8988T (cell line): Measurements from ENCODE around the gene TERT.

Source experiments
- DNase-seq: peaks from one replicate; pipeline ENCODE4 v3.0.0; 2011

Gene TERT

DNA sequence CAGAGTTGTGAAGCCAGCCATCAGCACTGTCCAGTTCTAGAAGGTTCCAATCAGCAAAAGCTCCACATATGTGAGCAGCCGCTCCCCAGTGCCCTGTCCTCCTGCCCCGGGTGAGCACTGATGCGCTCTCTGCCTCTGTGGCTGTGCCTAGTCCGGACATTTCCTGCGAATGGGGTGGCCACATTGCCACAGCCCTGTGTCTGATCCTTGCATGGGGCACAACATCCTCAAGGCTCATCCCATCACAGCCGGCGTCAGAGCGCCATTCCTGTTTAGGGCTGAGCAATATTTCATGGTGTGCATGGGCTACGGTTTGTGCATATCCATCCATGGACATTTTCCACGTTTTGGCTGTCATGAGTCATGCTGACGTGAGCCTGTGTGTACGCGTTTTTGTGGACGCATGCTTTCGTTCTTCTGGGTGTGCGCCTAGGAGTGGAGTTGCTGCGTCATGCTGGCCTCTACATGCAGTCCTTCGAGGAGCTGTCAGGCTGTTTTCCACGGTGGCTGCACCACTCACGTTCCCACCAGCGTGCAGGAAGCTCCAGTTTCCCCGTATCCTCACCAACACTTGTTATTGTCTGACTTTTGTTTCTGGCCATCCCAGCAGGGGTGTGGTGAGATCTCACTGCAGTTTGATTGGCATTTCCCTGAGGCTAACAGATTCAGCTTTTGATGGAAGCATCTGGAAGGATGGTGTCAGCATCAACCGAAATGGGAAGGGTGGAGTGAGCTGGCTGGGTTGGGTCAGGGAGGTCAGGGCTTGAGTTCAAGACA is 79.4 kb downstream of the TERT start:
- no peak for DNase-seq

DNA sequence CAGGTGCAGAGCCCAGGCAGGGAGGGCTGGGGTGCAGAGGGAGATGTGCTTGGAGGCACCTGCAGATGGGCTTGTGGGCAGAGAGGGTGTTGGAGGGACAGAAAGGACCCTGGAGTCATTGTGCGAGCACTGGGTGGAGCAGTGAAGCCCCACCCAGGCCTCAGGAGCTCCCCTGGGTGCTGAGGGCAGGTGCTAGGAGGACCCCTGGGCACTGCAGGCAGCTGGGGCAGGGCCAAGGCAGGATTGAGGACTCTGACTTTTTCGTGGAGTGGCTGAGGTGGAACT is 80.0 kb downstream of the TERT start:
- DNase-seq: no peak

DNA sequence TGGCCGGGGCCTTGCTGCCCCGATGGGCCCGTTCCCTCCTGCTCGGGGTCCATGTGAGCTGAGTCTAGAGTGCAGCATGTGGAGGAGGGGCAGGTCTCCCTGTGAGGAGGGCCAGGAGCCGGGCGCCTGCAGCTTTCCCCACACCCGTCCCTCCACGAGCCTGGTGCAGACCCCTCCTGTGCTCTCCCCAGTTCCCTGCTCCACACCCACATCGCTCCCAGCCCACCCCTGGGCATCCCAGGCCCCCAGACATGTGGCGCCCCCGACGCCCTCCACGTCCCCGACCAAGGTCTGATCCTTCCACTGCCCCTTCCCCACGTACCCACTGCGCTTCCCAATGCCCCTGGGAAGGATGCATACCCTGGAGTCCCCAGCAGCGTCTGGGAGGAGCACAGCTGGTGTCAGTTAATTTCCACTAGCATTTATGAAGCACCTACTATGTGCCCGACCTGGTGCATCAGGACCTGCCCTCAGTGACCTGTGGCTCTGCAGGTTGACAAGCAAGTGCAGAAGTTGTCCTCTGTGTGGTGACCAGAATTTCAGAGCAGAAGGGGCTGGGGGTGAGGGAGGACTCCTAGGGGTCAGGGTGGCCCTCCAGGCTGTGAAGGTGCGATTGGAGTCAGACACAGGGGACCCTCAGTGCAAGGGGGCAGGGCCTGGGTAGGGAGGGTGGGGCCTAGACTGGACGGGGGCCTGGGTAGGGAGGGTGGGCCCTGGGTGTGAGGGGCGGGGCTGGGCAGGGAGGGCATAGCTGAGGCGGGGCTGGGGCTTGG is 80.5 kb downstream of the TERT start:
- DNase-seq: no peak

DNA sequence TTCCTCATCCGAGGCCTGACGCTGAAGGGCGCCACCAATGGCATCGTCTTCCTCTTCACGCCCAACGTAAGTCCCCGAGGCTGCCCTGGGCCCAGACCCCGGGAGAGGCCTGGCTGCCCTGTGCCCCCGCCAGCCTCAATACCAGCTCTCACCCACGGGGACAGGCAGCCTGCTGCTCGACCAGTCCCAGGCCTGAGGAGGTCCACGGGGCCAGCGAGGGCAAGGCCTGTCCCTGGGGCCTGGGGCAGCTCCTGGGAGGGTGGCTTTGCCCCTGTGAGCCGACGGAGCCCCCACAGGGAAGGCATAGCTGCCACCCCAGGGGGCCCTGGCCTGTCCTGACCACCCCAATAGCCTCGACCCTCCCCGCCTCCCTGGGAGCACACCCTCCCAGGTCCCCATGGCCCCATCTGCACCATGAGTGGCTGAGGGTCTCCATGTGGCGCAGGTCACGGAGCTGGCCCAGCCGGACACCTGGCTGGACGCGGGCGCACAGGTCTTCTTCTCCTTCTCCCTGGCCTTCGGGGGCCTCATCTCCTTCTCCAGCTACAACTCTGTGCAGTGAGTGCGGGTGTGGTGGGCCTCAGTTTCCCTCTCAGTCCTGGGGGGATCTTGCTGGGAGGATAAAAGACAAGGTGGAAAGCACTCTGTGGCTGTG is 81.2 kb downstream of the TERT start:
- no peak for DNase-seq

DNA sequence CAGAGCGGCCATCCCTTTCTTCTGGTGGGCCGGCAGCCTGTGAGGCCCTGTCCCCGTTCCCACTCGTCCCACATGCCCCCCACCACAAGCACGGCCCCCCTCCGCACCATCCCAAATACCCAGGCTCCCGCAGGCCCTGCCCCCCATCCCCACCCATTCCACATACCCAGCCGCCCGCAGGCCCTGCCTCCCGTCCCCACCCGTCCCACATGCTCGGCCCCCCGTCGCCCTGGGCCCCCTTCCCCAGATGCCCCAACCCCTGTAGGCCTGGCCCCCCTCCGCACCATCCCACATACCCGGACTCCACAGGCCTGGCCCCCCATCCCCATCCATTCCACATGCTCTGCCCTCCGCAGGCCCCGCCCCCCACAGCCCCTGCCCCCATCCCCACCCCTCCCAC is 82.0 kb downstream of the TERT start:
- DNase-seq: no peak

DNA sequence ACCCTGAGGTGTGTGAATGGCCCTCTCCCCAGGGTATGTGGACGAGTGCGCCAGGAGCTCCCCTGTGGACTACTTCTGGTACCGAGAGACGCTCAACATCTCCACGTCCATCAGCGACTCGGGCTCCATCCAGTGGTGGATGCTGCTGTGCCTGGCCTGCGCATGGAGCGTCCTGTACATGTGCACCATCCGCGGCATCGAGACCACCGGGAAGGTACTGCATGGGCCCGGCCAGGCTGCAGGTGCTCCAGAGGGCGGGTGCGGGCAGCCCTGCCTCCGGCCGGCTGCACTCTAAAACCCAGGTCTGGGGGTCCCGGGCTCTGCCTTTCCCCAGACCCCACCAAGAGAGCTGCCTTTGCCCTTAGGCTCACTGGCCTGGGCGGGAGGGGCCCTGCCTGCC is 82.6 kb downstream of the TERT start:
- DNase-seq: no peak

DNA sequence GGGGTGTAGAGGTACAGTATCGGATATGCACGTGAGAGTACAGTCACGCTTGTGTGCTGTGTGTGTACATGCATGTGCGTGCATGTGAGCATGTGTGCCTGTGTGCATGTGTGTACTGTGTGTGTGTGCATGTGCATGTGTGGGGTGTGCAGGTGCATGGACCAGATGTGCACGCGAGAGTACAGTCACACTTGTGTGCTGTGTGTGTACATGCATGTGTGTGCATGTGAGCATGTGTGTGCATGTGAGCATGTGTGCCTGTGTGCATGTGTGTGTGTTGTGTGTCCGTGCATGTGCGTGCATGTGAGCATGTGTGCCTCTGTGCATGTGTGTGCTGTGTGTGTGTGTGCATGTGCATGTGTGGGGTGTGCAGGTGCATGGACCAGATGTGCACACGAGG is 83.2 kb downstream of the TERT start:
- DNase-seq: no peak

DNA sequence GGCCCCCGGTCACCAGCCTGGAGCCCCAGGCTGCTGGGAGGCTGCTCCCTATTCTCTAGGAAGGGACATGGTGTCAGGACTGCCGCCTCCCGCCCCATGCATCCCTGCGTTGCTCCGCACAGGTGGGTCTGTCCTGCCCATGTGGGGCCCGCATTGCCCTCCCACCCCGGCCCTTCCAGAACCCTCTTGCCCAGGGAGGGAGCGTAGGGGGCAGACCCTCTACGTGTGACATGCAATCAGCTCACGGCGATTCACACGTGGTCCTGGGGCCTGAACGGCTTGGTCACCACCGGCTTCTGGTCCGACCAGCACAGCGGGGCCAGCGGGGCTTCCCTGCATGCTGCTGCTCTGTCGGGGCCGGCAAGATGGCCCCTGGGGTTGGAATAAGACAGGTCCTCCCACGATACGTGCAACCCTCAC is 84.0 kb downstream of the TERT start:
- no peak for DNase-seq

DNA sequence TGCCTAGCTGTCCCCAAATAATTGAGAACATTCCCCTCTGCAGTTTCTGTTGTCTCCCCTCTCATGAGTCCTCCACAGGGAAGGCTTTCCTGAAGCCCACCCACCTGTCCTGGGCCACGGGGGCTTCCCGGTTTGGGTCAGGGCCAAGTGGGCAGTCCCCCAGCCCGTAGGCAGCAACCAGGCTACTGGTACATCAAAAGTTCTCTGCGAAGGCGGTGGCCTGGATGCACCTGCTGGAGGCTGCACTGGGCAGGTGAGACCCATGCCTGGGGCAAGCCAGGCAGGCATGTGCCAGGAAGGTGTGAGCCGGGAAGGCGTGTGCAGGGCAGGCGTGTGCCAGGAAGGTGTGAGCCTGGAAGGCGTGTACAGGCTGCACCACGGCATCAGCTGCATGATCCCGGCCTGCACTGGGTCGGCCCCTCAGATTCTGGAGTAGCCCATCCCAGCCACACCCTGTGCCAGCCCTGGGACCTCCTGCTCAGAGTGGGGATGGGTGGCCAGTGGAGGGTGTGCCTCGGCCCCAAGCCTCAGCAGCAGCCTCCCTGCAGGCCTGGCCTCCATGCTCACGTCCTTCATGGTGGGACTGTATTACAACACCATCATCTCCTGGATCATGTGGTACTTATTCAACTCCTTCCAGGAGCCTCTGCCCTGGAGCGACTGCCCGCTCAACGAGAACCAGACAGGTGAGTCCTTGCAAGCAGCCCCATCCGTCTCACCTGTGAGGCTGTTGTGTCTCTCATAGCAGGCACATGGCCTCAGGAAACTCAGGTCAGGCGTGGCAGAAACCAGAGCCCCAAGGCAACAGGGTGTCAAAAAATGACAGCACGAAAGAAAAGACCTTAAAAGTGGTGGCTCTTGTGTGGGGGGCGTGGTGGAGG is 84.7 kb downstream of the TERT start:
- DNase-seq: no peak

DNA sequence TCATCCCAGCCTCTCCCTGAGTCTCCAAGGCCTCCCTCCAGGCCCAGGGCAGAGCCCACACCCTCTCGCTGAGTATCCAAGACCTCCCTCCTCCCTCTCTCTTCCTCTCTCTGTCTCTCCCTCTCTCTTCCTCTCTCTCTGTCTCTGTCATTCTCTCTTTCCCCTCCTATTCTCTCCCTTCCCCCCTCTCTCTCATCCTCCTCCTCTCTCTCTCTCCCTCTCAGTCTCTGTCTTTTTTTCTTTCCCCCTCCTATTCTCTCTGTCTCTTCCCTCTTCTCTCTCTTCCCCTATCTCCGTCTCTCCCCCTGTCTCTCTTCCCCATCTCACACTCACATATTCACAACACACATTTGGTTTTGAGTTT is 85.4 kb downstream of the TERT start:
- DNase-seq: no peak

DNA sequence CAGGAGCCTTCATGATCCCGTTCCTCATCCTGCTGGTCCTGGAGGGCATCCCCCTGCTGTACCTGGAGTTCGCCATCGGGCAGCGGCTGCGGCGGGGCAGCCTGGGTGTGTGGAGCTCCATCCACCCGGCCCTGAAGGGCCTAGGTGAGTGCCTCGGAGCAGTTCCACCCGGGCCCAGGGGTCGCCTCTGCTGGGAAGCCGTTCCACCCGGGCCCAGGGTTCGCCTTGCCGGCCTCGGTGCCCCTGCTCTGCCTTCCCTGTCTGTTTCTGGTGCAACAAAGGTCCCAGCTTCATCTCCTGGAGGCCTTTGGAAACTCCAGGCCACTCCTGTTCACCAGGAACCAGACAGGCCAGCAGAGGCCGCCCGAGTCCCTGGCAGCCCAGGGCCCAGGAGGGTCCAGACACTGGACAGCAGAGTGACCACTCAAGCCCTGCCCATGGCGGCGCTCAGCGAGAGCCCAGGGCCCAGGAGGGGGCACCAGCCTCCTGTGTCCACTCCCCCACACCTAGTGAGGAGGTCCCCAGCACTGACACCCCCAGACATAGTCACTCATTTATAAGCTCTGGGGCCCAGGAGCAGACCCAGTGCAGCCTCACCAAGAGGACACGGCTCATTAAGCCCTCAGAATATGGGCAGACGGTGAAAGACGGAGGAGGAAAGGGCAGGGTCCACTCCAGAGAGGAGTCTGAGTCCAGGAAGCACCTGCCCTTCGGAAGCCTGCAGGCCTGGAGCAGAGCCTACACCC is 86.0 kb downstream of the TERT start:
- DNase-seq: peak; percentile 99

DNA sequence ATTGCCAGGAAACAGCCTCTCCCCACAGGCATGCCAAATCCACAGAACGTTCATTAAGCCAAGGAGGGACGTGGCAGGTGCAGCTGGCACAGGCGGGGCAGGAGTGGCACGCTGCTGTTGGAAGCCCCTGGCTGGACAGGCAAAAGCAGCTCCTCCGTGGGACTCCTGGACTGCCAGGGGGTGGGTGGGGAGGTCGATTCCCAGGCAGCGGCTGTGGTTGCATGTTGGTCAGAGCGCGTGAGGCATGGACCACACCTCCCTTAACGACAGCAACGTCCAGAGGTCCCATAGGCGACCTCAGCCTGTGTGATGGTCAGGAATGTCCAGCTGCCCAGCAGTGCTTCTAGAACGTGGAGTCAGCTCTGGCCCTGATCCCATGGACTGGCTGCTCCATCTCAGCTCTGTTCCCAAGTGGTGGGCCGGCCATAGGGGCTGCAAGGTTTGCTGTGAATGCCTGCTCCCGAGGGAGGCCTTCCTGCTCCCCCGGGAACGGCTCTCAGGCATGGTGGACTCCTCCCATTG is 86.6 kb downstream of the TERT start:
- DNase-seq: no peak

DNA sequence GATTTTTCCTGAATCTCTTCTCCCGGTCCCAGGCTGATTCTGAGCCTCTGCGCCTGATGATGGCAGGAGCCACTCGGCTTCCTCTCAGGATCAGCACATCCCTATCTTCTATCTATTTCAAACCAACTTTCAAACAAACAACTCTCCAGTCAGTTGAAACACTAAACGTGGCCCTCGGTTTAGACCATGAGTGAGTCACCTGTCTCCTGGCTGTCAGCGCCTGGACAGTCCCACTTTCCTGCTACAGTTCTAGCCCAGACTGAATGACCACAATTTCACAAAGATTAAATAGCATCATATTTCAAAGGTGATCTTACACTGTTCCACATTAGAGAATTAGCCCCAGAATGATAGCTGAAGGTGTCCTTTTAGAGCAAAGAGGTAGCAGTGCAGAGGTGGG is 87.3 kb downstream of the TERT start:
- DNase-seq: no peak

DNA sequence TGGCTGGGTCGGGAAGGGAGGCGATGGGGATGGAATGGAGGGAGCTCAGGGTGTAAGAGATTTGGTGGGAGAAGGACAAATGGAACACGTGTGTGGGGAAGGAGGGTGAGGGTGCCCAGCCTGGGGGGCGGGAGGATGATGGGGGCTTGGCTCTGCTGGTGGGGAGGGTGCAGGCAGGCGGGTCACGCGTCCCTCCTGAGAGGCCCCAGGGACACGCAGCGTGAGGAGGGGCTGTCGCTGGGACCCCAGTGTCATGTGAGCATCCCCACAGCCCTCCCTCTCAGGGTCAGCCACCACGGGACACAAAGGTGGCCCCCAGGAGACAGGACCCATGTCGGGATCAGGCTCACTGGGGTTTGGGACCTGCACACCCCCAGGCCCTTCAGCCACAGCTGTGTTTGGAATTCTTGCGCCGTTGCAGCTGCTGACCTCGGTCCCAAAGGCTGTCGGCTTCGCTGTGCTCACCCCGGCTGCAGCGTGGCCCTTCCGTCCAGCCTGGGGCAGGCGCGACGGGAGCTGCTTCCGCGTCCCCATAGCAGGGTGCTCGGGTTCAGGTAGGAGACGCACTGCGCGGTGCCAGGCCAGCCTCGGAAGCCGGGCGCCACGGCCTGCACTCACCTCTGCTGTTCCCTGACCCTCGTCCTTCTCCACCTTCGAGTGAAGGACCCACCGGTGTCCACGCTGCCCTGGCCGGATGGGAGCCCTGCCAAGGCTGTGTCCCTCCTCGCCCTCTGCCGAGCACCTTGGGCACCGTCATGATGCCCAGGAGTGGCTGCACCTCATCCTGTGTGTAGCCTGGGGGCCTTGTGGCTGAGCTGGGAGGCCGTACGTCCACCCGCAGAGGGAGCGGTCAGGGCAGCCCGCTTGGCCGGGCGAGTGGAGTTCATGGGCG is 88.1 kb downstream of the TERT start:
- DNase-seq: no peak

DNA sequence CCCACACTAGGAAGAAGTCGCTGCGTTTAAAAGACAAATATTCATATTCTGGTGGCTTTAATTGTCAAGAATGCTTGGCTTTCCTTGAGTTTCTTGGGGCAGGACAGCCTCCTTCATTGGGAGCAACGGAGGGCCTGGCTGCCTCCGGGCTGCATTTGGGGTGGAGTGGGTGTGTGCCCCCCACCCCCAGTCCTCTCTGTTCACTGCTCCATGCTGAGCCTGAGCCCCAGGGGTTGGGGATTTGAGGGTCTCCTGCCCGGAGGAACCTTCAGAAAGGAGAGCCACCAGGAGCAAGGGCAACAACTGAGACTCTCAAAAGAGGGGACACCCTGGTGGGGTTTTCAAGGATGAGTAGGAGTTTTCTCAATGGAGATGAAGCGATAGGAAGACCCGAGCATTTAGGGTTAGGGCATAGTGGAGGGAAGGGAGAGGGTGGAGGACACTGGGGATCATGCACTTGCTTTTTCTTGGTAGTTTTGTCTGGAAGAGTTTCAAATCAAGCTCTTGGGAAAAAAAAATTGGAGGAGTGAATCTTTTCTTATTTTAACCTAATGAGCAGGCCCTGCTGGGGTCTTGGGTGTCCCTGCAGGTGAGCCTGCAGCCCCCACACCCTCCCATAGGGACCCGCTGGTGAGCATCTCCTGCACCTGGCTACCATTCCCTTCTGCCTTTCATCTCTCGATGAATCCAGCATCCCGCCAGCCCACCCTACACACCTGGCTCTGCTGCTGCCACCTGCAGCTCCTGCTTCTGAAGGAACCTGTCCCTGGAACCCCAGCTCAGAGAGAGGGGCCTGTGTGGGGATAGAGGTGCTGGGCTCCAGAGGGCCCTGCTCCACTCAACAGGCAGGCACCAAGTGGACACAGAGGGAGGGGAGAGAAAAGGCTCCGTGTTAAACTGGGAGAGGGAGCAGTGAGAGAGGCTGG is 89.3 kb downstream of the TERT start:
- no peak for DNase-seq

DNA sequence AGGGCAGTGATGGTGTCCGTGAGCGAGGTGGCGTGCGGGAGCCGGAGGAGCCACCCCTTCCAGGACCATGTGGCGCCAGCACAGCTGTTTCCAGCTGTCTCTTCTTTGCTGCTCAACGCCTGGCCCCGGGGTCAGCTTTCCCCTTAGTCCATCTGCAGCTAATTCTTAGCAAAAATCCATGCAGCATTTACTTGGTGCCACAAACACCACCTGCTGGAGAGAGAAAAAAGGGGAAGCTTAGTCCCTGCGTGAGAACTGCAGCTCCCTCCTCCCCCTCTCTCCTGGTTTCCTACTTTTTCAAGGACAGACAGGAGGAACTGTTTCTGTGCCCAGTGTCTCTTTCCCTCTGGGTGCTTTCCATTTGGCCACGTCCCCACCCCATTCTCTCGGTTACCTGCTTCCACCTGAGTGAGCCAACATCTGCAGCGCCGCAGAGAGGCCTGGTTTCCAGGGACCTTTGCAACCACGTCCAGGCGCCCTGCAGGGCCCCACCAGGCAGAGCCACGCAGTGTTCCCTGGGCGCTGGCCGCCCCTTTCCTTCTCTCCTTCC is 90.1 kb downstream of the TERT start:
- DNase-seq: peak; percentile 87

DNA sequence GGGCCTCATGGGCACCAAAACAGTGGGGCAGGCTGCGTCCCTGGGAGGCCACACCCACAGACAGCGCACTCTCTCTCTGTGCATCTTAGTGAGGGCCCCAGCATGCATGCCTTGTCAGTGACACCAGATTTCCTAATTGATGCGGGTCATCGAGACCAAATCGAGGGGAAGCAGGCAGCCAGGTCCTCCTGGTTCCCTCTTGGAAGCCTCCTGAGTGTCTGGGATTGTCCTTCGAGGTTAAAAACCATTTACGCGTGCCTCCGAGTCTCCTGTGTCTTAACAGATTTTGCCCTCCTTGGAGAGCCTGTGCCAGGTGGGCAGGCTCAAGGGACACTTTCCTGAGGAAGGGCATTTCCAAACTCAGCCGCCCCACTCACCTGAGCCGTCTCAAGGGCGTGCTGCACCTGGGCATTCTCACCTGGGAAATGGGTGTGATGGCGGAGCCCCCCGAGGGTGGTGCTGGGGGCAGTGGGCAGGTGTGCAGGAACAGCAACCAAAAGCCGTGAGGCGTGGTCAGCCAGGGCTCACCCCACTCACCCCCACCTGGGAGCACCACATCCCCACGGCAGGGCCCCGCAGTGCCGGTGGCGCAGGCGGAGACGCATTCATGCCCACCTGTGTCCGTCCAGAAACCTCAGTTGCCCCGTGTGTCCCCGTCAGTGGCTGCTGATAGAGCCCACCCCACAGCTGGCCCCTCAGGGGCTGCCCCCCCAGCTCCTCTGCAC is 90.7 kb downstream of the TERT start:
- no peak for DNase-seq

DNA sequence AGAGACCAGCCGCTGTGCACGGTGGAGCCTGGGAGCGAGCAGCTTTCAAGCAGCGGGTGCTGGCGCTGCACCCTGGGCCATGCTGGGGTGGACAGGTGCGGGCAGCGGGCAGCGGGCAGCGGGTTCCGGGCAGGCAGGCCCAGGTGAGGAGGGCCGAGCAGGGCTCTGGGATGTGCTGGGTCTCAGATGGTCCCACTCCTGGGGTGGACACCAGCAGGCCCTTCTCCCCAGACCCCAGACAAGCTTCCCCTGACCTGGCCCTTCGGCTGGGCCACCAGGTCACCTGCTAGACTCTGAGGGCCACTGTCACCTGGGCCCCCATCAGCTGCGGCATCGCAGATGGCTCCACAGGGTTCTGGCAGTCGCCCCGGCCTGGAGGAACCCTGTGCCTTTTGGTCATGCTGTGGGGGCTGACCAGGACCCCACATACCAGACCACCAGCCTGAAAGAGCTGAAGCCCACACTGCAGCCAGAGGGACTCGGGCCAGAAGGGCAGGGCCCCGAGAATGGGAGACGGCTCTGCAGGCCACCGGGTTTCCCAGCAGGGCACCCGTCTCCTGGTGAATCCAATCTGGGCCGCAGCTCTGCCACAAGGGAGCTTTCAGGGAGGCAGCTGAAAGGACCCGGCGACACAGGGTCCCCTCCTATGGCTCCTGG is 91.4 kb downstream of the TERT start:
- DNase-seq: no peak
